Stomach (tissue), 9 donors: ENCODE data around the gene HOXC11. TPM values are rescaled to one million over a fixed set of nuclear protein-coding genes. Genes with fewer than 3 reads are reported as not detected.
A peak's percentile ranks its signal among the peaks of the same experiment; 100 is the strongest.

ENCODE experiments used
- DNase-seq, 2 donors: peaks; one replicate each; pipeline versions ENCODE4 v3.0.0 to v3.0.0-alpha.2; 2013 to 2019
- H3K27ac ChIP-seq, 5 donors: fragments of 200-600 bp in 4 of 5; sonication (generic) in 4 of 5; one replicate each; pipeline ENCODE4 v1.5.1; 2013 to 2019; ENCODE audit warnings: mild to moderate bottlenecking in 1 of 5, moderate library complexity in 1 of 5
- H3K27me3 ChIP-seq, 3 donors: fragments of 200-600 bp; sonication (generic); one replicate each; pipeline ENCODE4 v1.5.1; 2017 to 2019; ENCODE audit warnings: mixed run types in 1 of 3
- H3K36me3 ChIP-seq, 4 donors: fragments of 200-600 bp; sonication (generic); 1 replicate in 3 of 4; 2 replicates in 1 of 4; pipeline ENCODE4 v1.5.1; 2016 to 2019
- H3K4me1 ChIP-seq, 4 donors: fragments of 200-600 bp; sonication (generic); one replicate each; pipeline ENCODE4 v1.5.1; 2016 to 2019
- H3K4me3 ChIP-seq, 4 donors: fragments of 200-600 bp; sonication (generic) in 3 of 4; one replicate each; pipeline ENCODE4 v1.5.1; 2016 to 2019; ENCODE audit warnings: mild to moderate bottlenecking in 1 of 4
- H3K9me3 ChIP-seq, 4 donors: fragments of 200-600 bp; sonication (generic); one replicate each; pipeline ENCODE4 v1.5.1; 2016 to 2019
- CTCF ChIP-seq, 7 experiments: fragments of 450-650 bp in 4 of 7; fragments of 200-600 bp in 3 of 7; sonication (generic) in 3 of 7; IDR thresholded peaks; one replicate each; pipeline ENCODE4 v1.5.1; 2016 to 2019; ENCODE audit warnings: antibody characterized with exemption in 7 of 7, control low read depth in 2 of 7, mild to moderate bottlenecking in 1 of 7
- EP300 ChIP-seq: sonication (generic); formaldehyde crosslinking; IDR thresholded peaks from one replicate; pipeline ENCODE4 v1.6.1; 2017; ENCODE audit warnings: antibody characterized with exemption
- POLR2A ChIP-seq, 4 donors: fragments of 450-650 bp; IDR thresholded peaks; one replicate each; pipeline ENCODE4 v1.6.1; 2016; ENCODE audit warnings: antibody characterized with exemption in 4 of 4, control low read depth in 2 of 4, mild to moderate bottlenecking in 1 of 4, moderate library complexity in 1 of 4
- POLR2AphosphoS5 ChIP-seq, 3 donors: sonication (generic); formaldehyde crosslinking; IDR thresholded peaks; one replicate each; pipeline ENCODE4 v1.6.1; 2016; ENCODE audit warnings: antibody characterized with exemption in 3 of 3
- WGBS, 5 donors: extraction: QIAGEN DNeasy Blood & Tissue Kit in 3 of 5; methylation state at CpG; one replicate each; pipeline versions ENCODE4 v1.1.5 to v1.1.7; 2013 to 2018; 5-methylcytosine and 5-hydroxymethylcytosine counted together
- intact Hi-C: fragments of 100-400 bp; cut with DNase I; formaldehyde crosslinking; loops from one replicate; pipeline ENCODE4 v1.15.1; 2023; ENCODE audit warnings: low total_unique reads
- polyA plus RNA-seq, 3 donors: library from polyadenylated mRNA; stranded (reverse); fragments of 200-250 nt; gene quantifications; one replicate each; pipeline ENCODE4 v1.2.3, GENCODE V29; 2013
- total RNA-seq, 5 donors: library from RNA; depleted of rRNA; stranded (reverse); fragments of >200 nt; gene quantifications; one replicate each; pipeline versions ENCODE4 v1.1.0 to v1.2.3, GENCODE V29; 2014 to 2016
- donor health status: healthy with polysubstance abuse.
- donor health status: Bipolar disorder and iron deficiency.
- donor health status: healthy.

Gene HOXC11
- total and polyA plus RNA-seq, 8 donors = not detected

DNA sequence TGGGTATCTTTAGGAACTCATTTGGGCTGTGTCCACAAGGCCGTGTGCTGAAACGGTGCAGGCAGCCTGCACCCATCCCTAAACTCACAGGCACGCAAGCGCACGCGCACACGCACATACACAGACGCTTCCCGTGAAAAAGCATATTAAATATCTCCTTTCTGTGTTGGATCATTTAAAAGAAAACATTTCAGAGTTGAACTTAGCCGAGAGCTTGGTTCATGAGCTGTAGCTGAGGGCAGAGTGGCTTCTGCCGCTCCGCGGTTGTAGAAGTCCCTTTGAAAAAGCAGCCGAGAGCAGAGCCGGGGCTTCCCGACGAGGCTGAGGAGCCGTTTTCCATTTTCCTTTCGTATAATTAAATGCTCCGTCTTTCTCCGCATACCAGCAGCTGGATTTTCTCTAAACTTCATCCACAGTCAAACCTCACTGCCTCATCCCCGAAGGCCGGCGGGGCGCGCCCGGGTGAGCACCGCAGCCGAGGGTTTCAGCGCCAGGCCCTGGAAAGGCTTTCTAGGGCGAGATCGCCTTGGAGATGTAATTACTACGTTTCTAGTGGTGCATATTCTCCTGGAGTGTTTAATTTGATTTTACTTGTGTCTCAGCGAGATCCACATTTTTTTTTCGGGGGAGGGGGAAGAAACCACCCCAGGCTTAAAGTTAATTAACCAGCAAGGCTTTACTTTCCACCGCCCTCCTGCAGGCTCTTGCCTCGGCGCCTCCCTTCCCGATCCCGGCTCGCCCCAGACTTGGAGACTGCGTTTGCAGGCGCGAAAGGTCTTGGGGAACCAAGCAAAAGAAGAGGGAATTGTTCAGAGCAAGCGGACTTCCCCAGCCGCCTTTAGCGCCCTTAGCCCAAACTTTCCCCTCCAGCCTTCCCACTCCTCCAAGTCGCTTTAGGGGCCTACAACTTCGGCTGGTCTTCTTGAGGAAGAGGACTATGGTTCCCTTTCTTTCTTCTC lies 37.3 kb upstream of the HOXC11 start:
- Histone ChIP-seq H3K4me3 (peak overlapping the region in 2 of 4 donors; percentile 1 to 5), H3K36me3 (no peaks in the 10 kb centered on the region), H3K27me3 (peaks cover 43 to 100% (median 97%) of the 10 kb centered on the region in 3 donors), H3K4me1 (peaks cover 0 to 34% (median 19%) of the 10 kb centered on the region in 4 donors), H3K9me3 (peaks cover 0 to 5% (median 2%) of the 10 kb centered on the region in 4 donors), H3K27ac (no peak overlapping the region)
- WGBS, 5 donors = 7 to 10% (median 8%) methylated on average over 49 of the region's 49 CpGs
- intact Hi-C loops = no loop called here
- DNase-seq = no peak
- TF ChIP-seq EP300 = no peak
- no peak for TF ChIP-seq CTCF (IDR thresholded peaks at IDR 0.05)
- no peak for TF ChIP-seq POLR2AphosphoS5 (IDR thresholded peaks at IDR 0.05)
- no peak for TF ChIP-seq POLR2A (IDR thresholded peaks at IDR 0.05)

DNA sequence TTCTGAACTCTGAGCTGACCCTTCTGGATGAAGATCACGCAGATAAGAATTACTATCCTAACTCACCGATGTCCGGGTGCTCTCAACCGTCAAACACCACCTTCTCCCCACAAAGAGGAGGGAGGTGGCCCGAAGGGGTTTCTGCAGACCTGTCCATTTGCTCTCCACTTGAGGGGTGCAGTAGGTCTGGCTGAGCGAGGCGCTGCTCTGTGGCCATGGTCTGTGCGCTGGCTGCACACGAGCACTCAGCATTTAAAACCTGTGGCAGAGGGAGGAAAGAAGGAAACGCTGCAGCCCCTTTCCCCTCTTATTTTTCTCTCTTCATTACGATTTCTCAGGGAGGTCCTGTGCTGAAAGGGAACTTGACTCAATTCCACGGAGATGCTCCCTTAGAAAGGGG lies 35.8 kb upstream of the HOXC11 start:
- Histone ChIP-seq H3K4me1 (peaks cover 0 to 34% (median 19%) of the 10 kb centered on the region in 4 donors), H3K4me3 (no peak overlapping the region), H3K9me3 (no peaks in the 10 kb centered on the region), H3K27ac (no peak overlapping the region), H3K27me3 (peaks cover 42 to 100% (median 94%) of the 10 kb centered on the region in 3 donors), H3K36me3 (no peaks in the 10 kb centered on the region)
- no peak for DNase-seq
- intact Hi-C loops = no loop called here
- 15 to 19% (median 17%) methylated on average over 7 to 12 of the region's 12 CpGs for WGBS, 5 donors
- TF ChIP-seq POLR2AphosphoS5 (IDR thresholded peaks at IDR 0.05) (no peak), CTCF (IDR thresholded peaks at IDR 0.05) (no peak), EP300 (no peak), POLR2A (IDR thresholded peaks at IDR 0.05) (no peak)

DNA sequence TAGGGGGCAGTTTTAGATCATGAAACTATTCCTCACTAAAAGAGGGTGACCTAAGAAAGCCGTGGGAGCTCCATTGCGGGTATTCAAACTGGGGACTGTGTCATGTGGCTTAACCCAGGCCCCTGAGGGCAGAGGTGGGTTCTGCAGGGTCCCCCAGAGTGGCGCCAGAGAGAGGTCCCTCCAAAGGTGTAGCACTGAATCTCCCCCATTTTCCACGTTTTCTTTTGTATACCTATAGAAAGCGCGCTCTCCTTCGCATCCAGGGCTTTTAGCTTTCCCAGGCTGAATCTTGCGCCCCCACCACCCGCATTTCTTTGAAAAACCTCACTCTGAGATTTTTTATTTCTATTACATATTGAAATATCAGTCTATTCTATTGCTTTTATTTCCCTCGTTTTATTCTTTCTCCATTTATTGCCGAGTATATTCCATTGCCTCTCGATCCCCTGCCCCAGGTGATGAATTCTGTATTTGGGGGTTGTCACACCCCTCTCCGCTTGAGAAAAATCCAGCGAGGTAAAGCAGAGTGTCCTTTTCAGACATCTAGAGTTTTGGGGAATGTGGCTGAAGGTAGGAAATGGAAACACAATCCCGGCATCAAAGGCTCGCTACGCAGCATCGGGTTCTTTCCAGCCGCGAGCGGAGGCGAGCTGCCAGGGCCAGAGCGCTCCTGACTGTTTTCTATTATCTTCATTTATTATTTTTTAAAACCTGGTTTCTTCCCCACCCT lies 35.2 kb upstream of the HOXC11 start:
- intact Hi-C loops = no loop called here
- no peak for DNase-seq
- Histone ChIP-seq H3K9me3 (no peaks in the 10 kb centered on the region), H3K27ac (no peak overlapping the region), H3K4me1 (peaks cover 0 to 34% (median 19%) of the 10 kb centered on the region in 4 donors), H3K4me3 (no peak overlapping the region), H3K27me3 (peaks cover 42 to 100% (median 96%) of the 10 kb centered on the region in 3 donors), H3K36me3 (no peaks in the 10 kb centered on the region)
- no peak for TF ChIP-seq POLR2A (IDR thresholded peaks at IDR 0.05)
- TF ChIP-seq CTCF (IDR thresholded peaks at IDR 0.05) = no peak
- TF ChIP-seq POLR2AphosphoS5 (IDR thresholded peaks at IDR 0.05) = no peak
- no peak for TF ChIP-seq EP300
- WGBS, 5 donors = 18 to 27% (median 21%) methylated on average over 23 of the region's 23 CpGs
